GM12864 (cell line): ENCODE results near the gene GRIA1.

Experiments
- DNase-seq: peaks from one replicate; pipeline ENCODE4 v3.0.0-alpha.2; 2011; ENCODE audit warnings: low read depth
- H3K4me3 ChIP-seq: 2 replicates; pipeline ENCODE4 v1.5.1; 2011; ENCODE audit warnings: mild to moderate bottlenecking, low read depth, low read length, control low read depth
- CTCF ChIP-seq: IDR thresholded peaks from 2 replicates; pipeline ENCODE4 v1.5.1; 2011; ENCODE audit warnings: low read depth, mild to moderate bottlenecking, moderate library complexity, low read length, control low read depth, inconsistent platforms; ENCODE audit errors: missing control alignments

Gene GRIA1

GRCh38 chr5:153636670-153637451, 146.4 kb downstream of the GRIA1 start:
- TF ChIP-seq CTCF, result no peak
- DNase-seq, result no peak
- no peak overlapping the region for H3K4me3 ChIP-seq

- DNase-seq, result no peak
- TF ChIP-seq CTCF, result no peak
Measured at GRCh38 chr5:153640293-153640692, 149.8 kb downstream of the GRIA1 start.

GRCh38 chr5:153641183-153641688, 150.8 kb downstream of the GRIA1 start:
- no peak overlapping the region for H3K4me3 ChIP-seq
- no peak for DNase-seq
- no peak for TF ChIP-seq CTCF

More at GRCh38 chr5:153640293-153640692, 149.8 kb downstream of the GRIA1 start:
- no peak overlapping the region for H3K4me3 ChIP-seq

- H3K4me3 ChIP-seq, result no peak overlapping the region
- no peak for TF ChIP-seq CTCF
- DNase-seq, result no peak
Measured at GRCh38 chr5:153654504-153655200, 164.2 kb downstream of the GRIA1 start.

GRCh38 chr5:153655201-153655510, 164.7 kb downstream of the GRIA1 start:
- TF ChIP-seq CTCF, result no peak
- no peak for DNase-seq
- no peak overlapping the region for H3K4me3 ChIP-seq

GRCh38 chr5:153658149-153658548, 167.7 kb downstream of the GRIA1 start:
- TF ChIP-seq CTCF, result no peak
- no peak for DNase-seq
- H3K4me3 ChIP-seq, result no peak overlapping the region
